Brain microvascular endothelial cell (primary cell): ENCODE data around the gene CAMK2A.

Source experiments
- DNase-seq: peaks from one replicate; pipeline ENCODE4 v3.0.0-alpha.2; 2020
- H3K27ac ChIP-seq: fragments of 250-450 bp; sonication (Bioruptor Pico); 2 replicates; pipeline ENCODE4 v1.5.1; 2020; ENCODE audit warnings: mild to moderate bottlenecking, moderate library complexity
- H3K27me3 ChIP-seq: fragments of 250-450 bp; sonication (Bioruptor Pico); replicated peaks from 2 replicates; pipeline ENCODE4 v1.5.1; 2020; ENCODE audit warnings: mild to moderate bottlenecking
- H3K36me3 ChIP-seq: fragments of 250-450 bp; sonication (Bioruptor Pico); replicated peaks from 2 replicates; pipeline ENCODE4 v1.5.1; 2020; ENCODE audit warnings: mild to moderate bottlenecking
- H3K4me3 ChIP-seq: 2 replicates; pipeline ENCODE4 v1.5.1; 2011; ENCODE audit warnings: low read depth, mild to moderate bottlenecking, control low read depth, low read length, moderate library complexity
- CTCF ChIP-seq: IDR thresholded peaks from 2 replicates; pipeline ENCODE4 v1.5.1; 2011; ENCODE audit warnings: low read depth, mild to moderate bottlenecking, moderate library complexity, low read length, control low read depth, inconsistent platforms; ENCODE audit errors: missing control alignments
- in situ Hi-C: cut with HindIII; loops from 2 replicates; pipeline ENCODE4 v1.10.0; 2017; ENCODE audit warnings: low sequenced_read_pairs, low pct_ligation_motif_present

The CAMK2A gene

GRCh38 chr5:150189326-150189725, 100.2 kb downstream of the CAMK2A start:
- no peak for DNase-seq
- in situ Hi-C loops: no loop called here
- no peaks in the 10 kb centered on the region for H3K36me3 ChIP-seq
- peaks cover 33% of the 10 kb centered on the region for H3K27me3 ChIP-seq
- no peak overlapping the region for H3K27ac ChIP-seq
- H3K4me3 ChIP-seq: no peak overlapping the region
- TF ChIP-seq CTCF: no peak

- DNase-seq: no peak
- Histone ChIP-seq H3K36me3 (no peaks in the 10 kb centered on the region), H3K4me3 (no peak overlapping the region), H3K27ac (no peak overlapping the region), H3K27me3 (peaks cover 33% of the 10 kb centered on the region)
- no peak for TF ChIP-seq CTCF
- in situ Hi-C loops: no loop called here
Measured at GRCh38 chr5:150188146-150188842, 101.3 kb downstream of the CAMK2A start.

GRCh38 chr5:150186897-150187296, 102.7 kb downstream of the CAMK2A start:
- no peak for TF ChIP-seq CTCF
- Histone ChIP-seq H3K36me3 (no peaks in the 10 kb centered on the region), H3K4me3 (no peak overlapping the region), H3K27me3 (peaks cover 27% of the 10 kb centered on the region), H3K27ac (no peak overlapping the region)
- no peak for DNase-seq
- in situ Hi-C loops: no loop called here

- Histone ChIP-seq H3K27me3 (peaks cover 27% of the 10 kb centered on the region), H3K36me3 (no peaks in the 10 kb centered on the region), H3K27ac (no peak overlapping the region), H3K4me3 (no peak overlapping the region)
- in situ Hi-C loops: no loop called here
- no peak for DNase-seq
- no peak for TF ChIP-seq CTCF
Measured at GRCh38 chr5:150186137-150186536, 103.4 kb downstream of the CAMK2A start.

GRCh38 chr5:150184990-150185912, 104.3 kb downstream of the CAMK2A start:
- Histone ChIP-seq H3K36me3 (no peaks in the 10 kb centered on the region), H3K27ac (no peak overlapping the region), H3K4me3 (no peak overlapping the region), H3K27me3 (peaks cover 19% of the 10 kb centered on the region)
- no peak for DNase-seq
- in situ Hi-C loops: no loop called here
- TF ChIP-seq CTCF: no peak
